Measurements from ENCODE around the gene U2SURP.

DNA sequence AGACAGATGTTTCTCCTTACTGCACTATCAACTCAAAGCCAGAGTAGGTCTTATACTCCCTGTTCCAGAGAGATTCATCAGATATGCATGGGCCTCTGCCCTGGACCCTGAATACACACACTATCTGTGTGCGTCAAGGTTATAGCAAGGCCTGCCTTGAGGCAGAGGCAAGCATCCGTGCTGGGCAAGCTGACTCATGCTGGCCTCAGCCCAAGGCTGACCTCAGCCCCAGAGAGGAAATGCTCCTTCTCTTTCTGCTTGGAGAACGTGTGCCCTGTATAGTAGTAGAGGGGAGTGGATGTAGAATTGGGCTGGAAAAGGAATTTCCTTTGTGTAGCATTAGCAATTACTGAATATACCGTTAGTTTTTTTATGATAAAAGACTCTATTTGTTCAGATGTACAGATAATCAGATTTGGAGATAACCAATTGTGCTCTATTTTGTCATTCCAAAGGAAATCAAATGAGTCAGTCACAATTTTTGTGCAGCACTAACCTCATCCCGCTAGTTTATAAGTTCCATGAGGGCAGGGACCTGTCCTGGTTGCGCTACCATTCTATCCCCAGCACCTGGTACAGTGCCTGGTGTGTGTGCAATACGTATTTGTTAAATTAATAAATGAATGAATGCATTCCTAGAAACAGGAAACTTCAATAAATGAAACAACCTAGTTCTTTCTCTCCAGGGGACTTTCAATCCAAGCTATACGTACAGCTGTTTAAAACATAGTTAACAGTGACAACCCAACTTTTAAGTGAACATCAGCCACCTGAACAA is 24.6 kb upstream of the U2SURP start:
- TF ChIP-seq, protein P1, sequence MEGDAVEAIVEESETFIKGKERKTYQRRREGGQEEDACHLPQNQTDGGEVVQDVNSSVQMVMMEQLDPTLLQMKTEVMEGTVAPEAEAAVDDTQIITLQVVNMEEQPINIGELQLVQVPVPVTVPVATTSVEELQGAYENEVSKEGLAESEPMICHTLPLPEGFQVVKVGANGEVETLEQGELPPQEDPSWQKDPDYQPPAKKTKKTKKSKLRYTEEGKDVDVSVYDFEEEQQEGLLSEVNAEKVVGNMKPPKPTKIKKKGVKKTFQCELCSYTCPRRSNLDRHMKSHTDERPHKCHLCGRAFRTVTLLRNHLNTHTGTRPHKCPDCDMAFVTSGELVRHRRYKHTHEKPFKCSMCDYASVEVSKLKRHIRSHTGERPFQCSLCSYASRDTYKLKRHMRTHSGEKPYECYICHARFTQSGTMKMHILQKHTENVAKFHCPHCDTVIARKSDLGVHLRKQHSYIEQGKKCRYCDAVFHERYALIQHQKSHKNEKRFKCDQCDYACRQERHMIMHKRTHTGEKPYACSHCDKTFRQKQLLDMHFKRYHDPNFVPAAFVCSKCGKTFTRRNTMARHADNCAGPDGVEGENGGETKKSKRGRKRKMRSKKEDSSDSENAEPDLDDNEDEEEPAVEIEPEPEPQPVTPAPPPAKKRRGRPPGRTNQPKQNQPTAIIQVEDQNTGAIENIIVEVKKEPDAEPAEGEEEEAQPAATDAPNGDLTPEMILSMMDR (IDR thresholded peaks at IDR 0.05; ENCODE audit: low read length): no peak
- TF ChIP-seq EZH2 (optimal IDR thresholded peaks at IDR 0.05; ENCODE audit: low read depth, low read length): no peak

All from MM.1S (cell line).